HG03378 (cell line): ENCODE data around the gene PRKAG2.

Experiments used
- ATAC-seq: cut with Tn5 transposase; IDR thresholded peaks from one replicate; pipeline ENCODE4 v1.9.1; 2021; ENCODE audit warnings: mild to moderate bottlenecking, moderate library complexity; ENCODE audit not compliant: unreplicated experiment

PRKAG2 gene

GRCh38 chr7:151717918-151718317 lies 159.0 kb downstream of the PRKAG2 start:
- ATAC-seq, result no peak

- ATAC-seq, result no peak
Measured at GRCh38 chr7:151717415-151717814, 159.5 kb downstream of the PRKAG2 start.

GRCh38 chr7:151716323-151716722 lies 160.6 kb downstream of the PRKAG2 start:
- no peak for ATAC-seq

- no peak for ATAC-seq
Measured at GRCh38 chr7:151715666-151716315, 161.1 kb downstream of the PRKAG2 start.

GRCh38 chr7:151714201-151714600 lies 162.7 kb downstream of the PRKAG2 start:
- ATAC-seq, result no peak

- ATAC-seq, result no peak
Measured at GRCh38 chr7:151712810-151713125, 164.1 kb downstream of the PRKAG2 start.

- ATAC-seq, result no peak
Measured at GRCh38 chr7:151711906-151712809, 164.8 kb downstream of the PRKAG2 start.

- ATAC-seq, result no peak
Measured at GRCh38 chr7:151711435-151711872, 165.5 kb downstream of the PRKAG2 start.

- ATAC-seq, result no peak
Measured at GRCh38 chr7:151710646-151711434, 166.1 kb downstream of the PRKAG2 start.

GRCh38 chr7:151710121-151710640 lies 166.7 kb downstream of the PRKAG2 start:
- no peak for ATAC-seq

- ATAC-seq, result no peak
Measured at GRCh38 chr7:151709141-151710038, 167.5 kb downstream of the PRKAG2 start.

GRCh38 chr7:151708610-151709009 lies 168.3 kb downstream of the PRKAG2 start:
- no peak for ATAC-seq

GRCh38 chr7:151707757-151708156 lies 169.2 kb downstream of the PRKAG2 start:
- no peak for ATAC-seq

GRCh38 chr7:151707105-151707469 lies 169.8 kb downstream of the PRKAG2 start:
- no peak for ATAC-seq

GRCh38 chr7:151706277-151707104 lies 170.4 kb downstream of the PRKAG2 start:
- ATAC-seq, result no peak

- ATAC-seq, result no peak
Measured at GRCh38 chr7:151705636-151706276, 171.2 kb downstream of the PRKAG2 start.

- no peak for ATAC-seq
Measured at GRCh38 chr7:151704960-151705635, 171.8 kb downstream of the PRKAG2 start.

GRCh38 chr7:151704299-151704959 lies 172.5 kb downstream of the PRKAG2 start:
- ATAC-seq, result no peak
